ENCODE results near the gene INS. TPM values are rescaled to one million over a fixed set of nuclear protein-coding genes. Genes with fewer than 3 reads are reported as not detected.

INS gene
- not detected in 2 replicates for total RNA-seq

GRCh38 chr11:2160736-2161259 is at the start of gene INS:
TSS of gene INS (minus strand) at chr11:2161209. CDS start at chr11:2160971, 238 bp downstream.

GRCh38 chr11:2171591-2172003 is 10.6 kb upstream of the INS start, which contains the start of gene TH:
TSS of gene TH (minus strand) at chr11:2171815. CDS start at chr11:2171786, 29 bp downstream.

GRCh38 chr11:2139123-2139521 is 21.9 kb downstream of the INS start, which contains the start of gene IGF2:
TSS of gene IGF2 (minus strand) at chr11:2139389. CDS start at chr11:2135523, 3,866 bp downstream.

Other genes with a start within 250 kb of the INS start
- gene TNNT3, start 241.5 kb downstream of the INS start, total RNA-seq = 0.37 TPM in 1 of 2 replicates, not detected in the other
- gene MRPL23, start 213.9 kb downstream of the INS start, total RNA-seq = 129 and 210 TPM in 2 replicates
- gene H19, start 163.4 kb downstream of the INS start, total RNA-seq = 1.7 and 64.3 TPM in 2 replicates
- 1.8 and 7.3 TPM in 2 replicates for gene IGF2, start 21.8 kb downstream of the INS start, total RNA-seq
- not detected in 2 replicates for gene TH, start 10.6 kb upstream of the INS start, total RNA-seq
- gene ASCL2, start 109.4 kb upstream of the INS start, total RNA-seq = not detected in 2 replicates
- not detected in 2 replicates for gene C11orf21, start 140.7 kb upstream of the INS start, total RNA-seq
- gene TSPAN32, start 140.8 kb upstream of the INS start, total RNA-seq = under 0.01 TPM in 2 replicates
- 170 and 238 TPM in 2 replicates for gene CD81, start 216.1 kb upstream of the INS start, total RNA-seq
- gene TSSC4, start 239.5 kb upstream of the INS start, total RNA-seq = 54.8 and 56.4 TPM in 2 replicates

All from smooth muscle cell of bladder (primary cell).